ENCODE measurements around the gene DVL2.

Gene DVL2

GRCh38 chr17:7234083-7234951, at the start of gene DVL2:
DVL2 (minus strand) TSS chr17:7234517; CDS start chr17:7234262, 255 bp downstream.
- peak; percentile 95 for DNase-seq (ENCODE audit: low read depth)

GRCh38 chr17:7283471-7284216, 49.3 kb upstream of the DVL2 start:
- no peak for DNase-seq (ENCODE audit: low read depth)

- DNase-seq (ENCODE audit: low read depth): no peak
These were observed 48.5 kb upstream of the DVL2 start for GRCh38 chr17:7282752-7283321.

GRCh38 chr17:7281953-7282751, 47.8 kb upstream of the DVL2 start:
- DNase-seq (ENCODE audit: low read depth): no peak

GRCh38 chr17:7281074-7281952, 47.0 kb upstream of the DVL2 start, which contains the start of gene SLC2A4:
SLC2A4 (plus strand) TSS chr17:7281718; CDS start chr17:7281935, 217 bp downstream.
- peak; percentile 87 for DNase-seq (ENCODE audit: low read depth)

- DNase-seq (ENCODE audit: low read depth): peak; percentile 81
These were observed 46.3 kb upstream of the DVL2 start for GRCh38 chr17:7280519-7281073.

GRCh38 chr17:7279448-7279847, 45.1 kb upstream of the DVL2 start:
- no peak for DNase-seq (ENCODE audit: low read depth)

GRCh38 chr17:7266784-7267183, 32.5 kb upstream of the DVL2 start:
- DNase-seq (ENCODE audit: low read depth): no peak

GRCh38 chr17:7263801-7264078, 29.4 kb upstream of the DVL2 start:
- DNase-seq (ENCODE audit: low read depth): no peak

GRCh38 chr17:7262935-7263800, 28.9 kb upstream of the DVL2 start:
- no peak for DNase-seq (ENCODE audit: low read depth)

- no peak for DNase-seq (ENCODE audit: low read depth)
These were observed 28.0 kb upstream of the DVL2 start, which contains the start of gene CLDN7 for GRCh38 chr17:7262192-7262934. CLDN7 (minus strand) TSS chr17:7262478; CDS start chr17:7262043, 435 bp downstream.

- peak; percentile 47 for DNase-seq (ENCODE audit: low read depth)
These were observed 27.3 kb upstream of the DVL2 start for GRCh38 chr17:7261379-7262191.

- DNase-seq (ENCODE audit: low read depth): no peak
These were observed 26.5 kb upstream of the DVL2 start for GRCh38 chr17:7260651-7261378.

- DNase-seq (ENCODE audit: low read depth): no peak
These were observed 25.8 kb upstream of the DVL2 start for GRCh38 chr17:7260151-7260550.

GRCh38 chr17:7259555-7259889, 25.2 kb upstream of the DVL2 start:
- no peak for DNase-seq (ENCODE audit: low read depth)

- DNase-seq (ENCODE audit: low read depth): no peak
These were observed 24.6 kb upstream of the DVL2 start for GRCh38 chr17:7258731-7259554.
